ENCODE measurements around the gene ISL2.

ISL2 gene

GRCh38 chr15:76335307-76336253 lies 993 bp upstream of the ISL2 start:
- Histone ChIP-seq H2AFZ (ENCODE audit: low read depth, low read length) (peak overlapping the region; percentile 61), H3K36me3 (replicated peaks; ENCODE audit: low read depth, low read length) (peaks cover 25% of the 10 kb centered on the region), H3K79me2 (ENCODE audit: low read length) (peaks cover 41% of the 10 kb centered on the region), H3K4me2 (ENCODE audit: low read length) (peak overlapping the region; percentile 75), H3K4me1 (ENCODE audit: low read length) (peaks cover 28% of the 10 kb centered on the region), H3K27me3 (ENCODE audit: low read depth, low read length) (no peaks in the 10 kb centered on the region), H3K9ac (ENCODE audit: low read length) (peak overlapping the region; percentile 88), H3K4me3 (ENCODE audit: low read length) (peak overlapping the region; percentile 91), H3K27ac (ENCODE audit: low read length) (peak overlapping the region; percentile 47), H3K9me3 (ENCODE audit: insufficient read depth, low read length) (no peaks in the 10 kb centered on the region), H4K20me1 (ENCODE audit: insufficient read depth, low read length) (peaks cover 12% of the 10 kb centered on the region; the same call in 1 of the 2 replicates)
- TF ChIP-seq CTCF (IDR thresholded peaks at IDR 0.05; ENCODE audit: low read depth, low read length) (no peak), EZH2phosphoT487 (IDR thresholded peaks at IDR 0.05; ENCODE audit: low read depth) (no peak)

- Histone ChIP-seq H3K79me2 (ENCODE audit: low read length) (peaks cover 55% of the 10 kb centered on the region), H3K9me3 (ENCODE audit: insufficient read depth, low read length) (no peaks in the 10 kb centered on the region), H3K36me3 (replicated peaks; ENCODE audit: low read depth, low read length) (peaks cover 41% of the 10 kb centered on the region), H3K4me1 (ENCODE audit: low read length) (peaks cover 28% of the 10 kb centered on the region), H3K4me2 (ENCODE audit: low read length) (peak overlapping the region; percentile 87), H3K27ac (ENCODE audit: low read length) (peak overlapping the region; percentile 70), H3K4me3 (ENCODE audit: low read length) (peak overlapping the region; percentile 91), H3K27me3 (ENCODE audit: low read depth, low read length) (no peaks in the 10 kb centered on the region), H4K20me1 (ENCODE audit: insufficient read depth, low read length) (peaks cover 12% of the 10 kb centered on the region; the same call in 1 of the 2 replicates), H2AFZ (ENCODE audit: low read depth, low read length) (peak overlapping the region; percentile 44; the same call in 1 of the 2 replicates), H3K9ac (ENCODE audit: low read length) (peak overlapping the region; percentile 86)
- TF ChIP-seq CTCF (IDR thresholded peaks at IDR 0.05; ENCODE audit: low read depth, low read length) = no peak
- no peak for TF ChIP-seq EZH2phosphoT487 (IDR thresholded peaks at IDR 0.05; ENCODE audit: low read depth)
These were observed 604 bp downstream of the ISL2 start for GRCh38 chr15:76337059-76337695.

GRCh38 chr15:76337696-76338485 lies 1.3 kb downstream of the ISL2 start:
- peaks cover 28% of the 10 kb centered on the region for H3K4me1 ChIP-seq (ENCODE audit: low read length)
- H3K4me3 ChIP-seq (ENCODE audit: low read length) = peak overlapping the region; percentile 91
- H3K27ac ChIP-seq (ENCODE audit: low read length) = peak overlapping the region; percentile 70
- peaks cover 44% of the 10 kb centered on the region for H3K36me3 ChIP-seq (replicated peaks; ENCODE audit: low read depth, low read length)
- no peaks in the 10 kb centered on the region for H3K9me3 ChIP-seq (ENCODE audit: insufficient read depth, low read length)
- peaks cover 58% of the 10 kb centered on the region for H3K79me2 ChIP-seq (ENCODE audit: low read length)
- H2AFZ ChIP-seq (ENCODE audit: low read depth, low read length) = no peak overlapping the region
- H4K20me1 ChIP-seq (ENCODE audit: insufficient read depth, low read length) = peaks cover 12% of the 10 kb centered on the region; the same call in 1 of the 2 replicates
- no peak for TF ChIP-seq EZH2phosphoT487 (IDR thresholded peaks at IDR 0.05; ENCODE audit: low read depth)
- TF ChIP-seq CTCF (IDR thresholded peaks at IDR 0.05; ENCODE audit: low read depth, low read length) = no peak
- H3K9ac ChIP-seq (ENCODE audit: low read length) = peak overlapping the region; percentile 86
- H3K4me2 ChIP-seq (ENCODE audit: low read length) = peak overlapping the region; percentile 87
- H3K27me3 ChIP-seq (ENCODE audit: low read depth, low read length) = no peaks in the 10 kb centered on the region

All from OCI-LY3 (cell line).